Activated CD4-positive, alpha-beta T cell treated with anti-CD3 and anti-CD28 coated beads, Interleukin-10, Interleukin-2, amounts not matched to agents 100 ng/mL and 50 ng/mL, durations not matched to agents 16 hours and 8 hours (primary cell): ENCODE measurements around the gene MYRF.

Source experiments
- DNase-seq: peaks from one replicate; pipeline ENCODE4 v3.0.0-alpha.2; 2020

MYRF gene

GRCh38 chr11:61752117-61752924 is at the start of gene MYRF:
TSS of gene MYRF (plus strand) at chr11:61752636. CDS start at chr11:61752745, 109 bp downstream.
- peak; percentile 64 for DNase-seq

- DNase-seq, result peak; percentile 22
These were observed 49.6 kb upstream of the MYRF start for GRCh38 chr11:61702701-61703312.

GRCh38 chr11:61704838-61705237 is 47.6 kb upstream of the MYRF start:
- no peak for DNase-seq

- DNase-seq, result no peak
These were observed 45.7 kb upstream of the MYRF start for GRCh38 chr11:61706452-61707400.

GRCh38 chr11:61707574-61707973 is 44.9 kb upstream of the MYRF start:
- no peak for DNase-seq

GRCh38 chr11:61709110-61709509 is 43.3 kb upstream of the MYRF start:
- no peak for DNase-seq

- DNase-seq, result no peak
These were observed 42.9 kb upstream of the MYRF start for GRCh38 chr11:61709572-61709971.

- no peak for DNase-seq
These were observed 42.4 kb upstream of the MYRF start for GRCh38 chr11:61710019-61710418.

GRCh38 chr11:61711037-61711436 is 41.4 kb upstream of the MYRF start:
- DNase-seq, result no peak

- no peak for DNase-seq
These were observed 40.9 kb upstream of the MYRF start for GRCh38 chr11:61711498-61711897.

GRCh38 chr11:61712314-61712713 is 40.1 kb upstream of the MYRF start:
- no peak for DNase-seq

GRCh38 chr11:61712846-61713245 is 39.6 kb upstream of the MYRF start:
- DNase-seq, result no peak

GRCh38 chr11:61713464-61713863 is 39.0 kb upstream of the MYRF start:
- DNase-seq, result no peak

GRCh38 chr11:61713906-61714305 is 38.5 kb upstream of the MYRF start:
- no peak for DNase-seq

- no peak for DNase-seq
These were observed 38.1 kb upstream of the MYRF start for GRCh38 chr11:61714316-61714715.

- DNase-seq, result no peak
These were observed 37.5 kb upstream of the MYRF start for GRCh38 chr11:61714916-61715315.

GRCh38 chr11:61715867-61716266 is 36.6 kb upstream of the MYRF start:
- no peak for DNase-seq

- no peak for DNase-seq
These were observed 35.8 kb upstream of the MYRF start for GRCh38 chr11:61716478-61717285.

- DNase-seq, result no peak
These were observed 35.0 kb upstream of the MYRF start for GRCh38 chr11:61717286-61718033.

- no peak for DNase-seq
These were observed 34.3 kb upstream of the MYRF start for GRCh38 chr11:61718046-61718531.

GRCh38 chr11:61718621-61719302 is 33.7 kb upstream of the MYRF start:
- no peak for DNase-seq
